Activated CD8-positive, alpha-beta memory T cell treated with anti-CD3 and anti-CD28 coated beads, Interleukin-2, amount 50 U/mL, for 4 hours (primary cell): ENCODE data around the gene ARHGAP21.

Source experiments
- DNase-seq: peaks from one replicate; pipeline ENCODE4 v3.0.0-alpha.2; 2020

The ARHGAP21 gene

GRCh38 chr10:24722131-24722675 is 1.5 kb downstream of the ARHGAP21 start:
- no peak for DNase-seq

GRCh38 chr10:24721229-24722106 is 2.2 kb downstream of the ARHGAP21 start:
- DNase-seq = no peak

- no peak for DNase-seq
These were observed 3.6 kb downstream of the ARHGAP21 start for GRCh38 chr10:24720096-24720495.

DNA sequence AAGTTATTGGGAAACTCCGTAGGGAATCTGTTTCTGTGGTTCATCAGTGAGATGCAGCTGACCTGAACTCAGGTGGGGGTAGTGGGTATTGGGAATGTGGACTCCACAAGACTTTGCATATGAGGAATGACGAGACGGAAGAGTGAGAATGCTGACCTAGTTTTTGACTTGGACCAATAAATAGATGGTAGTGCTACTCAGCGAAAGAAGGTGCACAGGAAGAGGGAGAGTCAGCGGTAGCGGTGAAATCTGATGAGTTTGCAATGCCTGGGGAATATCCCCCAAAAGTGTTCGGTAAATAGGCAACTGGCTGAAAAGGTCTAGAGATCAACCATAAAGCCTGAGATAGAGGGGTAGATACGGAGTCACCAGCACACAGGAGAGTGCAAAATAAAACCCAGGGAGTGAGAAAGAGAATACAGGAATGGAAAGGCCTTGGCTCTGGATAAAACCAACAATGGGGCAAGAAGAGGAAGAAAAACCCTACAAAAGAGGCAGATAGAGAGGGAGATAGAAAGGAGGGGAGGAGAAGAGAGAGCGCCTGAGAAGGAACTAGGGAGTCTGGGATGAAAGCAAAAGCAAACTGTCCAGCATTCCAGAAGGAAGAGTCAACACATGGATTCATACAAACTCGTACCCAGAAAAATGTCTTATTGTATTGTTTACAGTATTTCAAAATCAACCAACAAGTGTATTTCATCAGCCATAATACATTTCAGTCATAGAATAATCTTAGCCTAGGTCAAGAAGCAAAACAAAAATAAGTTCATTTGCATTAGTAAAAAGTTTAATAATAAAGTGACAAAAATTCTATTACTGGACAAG is 5.4 kb downstream of the ARHGAP21 start:
- no peak for DNase-seq

DNA sequence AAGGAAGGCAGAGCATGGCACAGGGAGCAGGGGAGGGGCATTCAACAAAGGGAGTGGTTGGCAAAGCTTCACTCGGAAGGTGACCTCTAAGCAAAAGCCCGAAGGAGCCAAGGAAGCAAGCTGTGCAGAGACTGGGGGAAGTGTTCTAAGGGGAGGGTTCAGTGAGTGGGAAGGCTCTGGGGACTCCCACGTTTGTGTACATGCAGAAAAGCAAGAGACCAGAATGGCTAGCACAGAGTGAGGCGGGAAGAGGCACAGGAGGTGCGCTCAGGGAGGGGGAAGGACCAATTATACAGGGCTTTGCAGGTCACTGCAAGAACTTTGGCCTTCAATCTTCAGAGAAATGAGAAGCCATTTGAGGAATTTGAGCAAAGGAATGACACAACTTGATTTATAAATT is 7.4 kb downstream of the ARHGAP21 start:
- DNase-seq = no peak

DNA sequence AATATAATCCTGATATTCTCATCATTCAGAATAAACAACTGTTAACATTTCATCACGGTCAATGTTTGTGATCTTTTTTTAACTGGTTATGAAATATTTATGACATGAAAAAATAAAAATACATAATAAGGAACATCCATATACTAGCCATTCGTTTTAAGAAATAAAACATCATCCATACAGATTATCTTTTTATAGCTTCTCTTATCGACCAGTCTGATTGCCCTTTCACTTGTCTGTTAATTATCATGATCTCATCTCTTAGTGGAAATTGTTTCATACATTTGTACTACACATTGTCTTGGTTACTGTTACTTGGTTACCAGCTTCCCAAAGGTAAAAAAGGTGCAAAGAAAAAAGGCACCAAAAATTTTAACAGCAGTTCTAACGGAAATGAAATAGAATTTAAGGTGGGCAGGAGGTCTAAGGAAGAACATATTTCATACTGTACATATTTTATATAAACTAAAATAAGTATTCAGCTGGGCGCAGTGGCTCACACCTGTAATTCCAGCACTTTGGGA is 8.4 kb downstream of the ARHGAP21 start:
- no peak for DNase-seq

- no peak for DNase-seq
These were observed 10.6 kb downstream of the ARHGAP21 start for GRCh38 chr10:24713086-24713485.

GRCh38 chr10:24711465-24711864 is 12.2 kb downstream of the ARHGAP21 start:
- no peak for DNase-seq

- no peak for DNase-seq
These were observed 15.6 kb downstream of the ARHGAP21 start for GRCh38 chr10:24708081-24708480.

DNA sequence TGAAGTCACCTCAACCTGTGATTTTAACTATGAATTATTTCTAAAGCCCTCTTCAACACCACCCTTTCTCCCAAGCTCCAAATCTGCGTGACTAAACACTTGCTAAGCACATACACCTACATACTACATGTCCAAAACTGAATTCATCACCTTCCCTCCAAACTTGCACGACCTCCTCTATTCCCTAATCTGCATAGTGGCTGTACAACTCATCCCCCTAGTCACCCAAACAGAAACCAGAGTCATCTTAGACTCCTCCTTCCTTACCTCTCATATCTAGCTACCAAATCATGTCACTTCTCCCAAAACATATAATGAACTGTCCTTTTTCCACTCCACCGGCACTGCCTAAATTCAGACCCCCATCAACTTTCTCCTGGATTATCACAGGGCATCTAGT is 16.2 kb downstream of the ARHGAP21 start:
- no peak for DNase-seq

GRCh38 chr10:24706479-24707118 is 17.1 kb downstream of the ARHGAP21 start:
- DNase-seq = peak; percentile 24

- no peak for DNase-seq
These were observed 20.0 kb downstream of the ARHGAP21 start for GRCh38 chr10:24703700-24704099.

GRCh38 chr10:24701447-24701846 is 22.2 kb downstream of the ARHGAP21 start:
- DNase-seq = no peak

DNA sequence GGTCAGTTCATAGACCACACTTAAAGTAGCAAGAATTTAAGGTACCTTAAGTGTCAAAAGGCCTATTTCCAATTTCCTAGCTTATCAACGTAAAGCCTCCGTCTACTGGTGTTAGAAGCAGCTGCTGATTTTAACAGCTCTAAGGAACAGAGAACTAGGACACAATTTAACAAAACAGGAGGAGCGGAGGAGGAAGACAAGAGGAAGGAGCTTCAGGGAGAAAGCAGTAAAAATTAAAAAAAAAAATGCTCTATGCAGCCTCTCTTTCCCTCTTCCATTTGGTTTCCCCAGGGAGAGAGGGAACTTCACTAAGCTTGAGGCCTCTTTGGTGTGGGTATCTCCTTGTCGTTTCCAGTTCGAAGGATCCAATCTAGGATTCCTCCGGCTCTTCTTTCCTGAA is 22.7 kb downstream of the ARHGAP21 start:
- no peak for DNase-seq

GRCh38 chr10:24698270-24698669 is 25.4 kb downstream of the ARHGAP21 start:
- no peak for DNase-seq

GRCh38 chr10:24697080-24697479 is 26.6 kb downstream of the ARHGAP21 start:
- DNase-seq = no peak

GRCh38 chr10:24695452-24695851 is 28.2 kb downstream of the ARHGAP21 start:
- DNase-seq = no peak

DNA sequence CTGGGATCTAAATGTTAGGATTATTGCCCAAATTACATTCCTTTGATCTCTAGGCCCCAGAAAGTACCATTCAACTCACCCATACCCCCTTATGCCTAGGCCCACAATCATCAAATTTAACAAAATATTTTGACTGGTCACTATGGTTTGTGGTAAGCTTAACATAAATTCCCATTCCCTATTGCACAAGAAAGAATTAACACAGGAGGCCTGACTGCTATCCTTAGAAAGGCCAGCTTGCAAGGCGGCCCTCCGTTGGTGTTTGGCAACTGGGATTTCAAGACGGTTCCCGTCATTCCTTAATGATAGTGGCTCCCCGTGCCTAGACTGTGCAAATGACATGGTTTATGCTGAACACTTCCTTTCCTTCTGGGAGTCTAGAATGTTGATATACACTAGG is 29.6 kb downstream of the ARHGAP21 start:
- no peak for DNase-seq

GRCh38 chr10:24690961-24691512 is 32.6 kb downstream of the ARHGAP21 start:
- DNase-seq = no peak

GRCh38 chr10:24685958-24686540 is 37.6 kb downstream of the ARHGAP21 start:
- DNase-seq = no peak

GRCh38 chr10:24683554-24683953 is 40.1 kb downstream of the ARHGAP21 start:
- DNase-seq = no peak

DNA sequence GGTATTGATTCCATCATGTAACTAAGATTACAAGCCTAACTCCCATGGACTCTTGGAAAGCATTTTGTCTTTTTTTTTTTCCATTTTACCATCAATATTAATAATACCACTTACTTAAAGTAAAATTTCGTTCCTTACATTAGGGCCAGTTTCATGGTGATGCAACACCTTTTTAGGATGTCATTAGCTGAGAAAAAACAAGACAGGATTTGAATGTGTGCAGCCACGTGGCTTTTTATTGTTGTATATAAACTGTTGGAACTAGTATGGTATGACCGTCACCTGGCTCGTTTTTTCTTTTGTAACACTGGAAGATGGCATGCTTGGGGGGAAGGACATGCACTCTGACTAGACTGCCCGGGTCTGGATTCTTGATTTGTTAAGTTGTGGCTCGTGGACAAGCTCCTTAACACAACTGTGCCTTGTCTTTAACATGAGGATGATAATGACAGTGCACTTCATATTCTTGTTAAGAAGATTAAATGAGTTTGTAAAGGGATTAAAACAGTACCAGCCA is 42.1 kb downstream of the ARHGAP21 start:
- no peak for DNase-seq
